KOPT-K1 (cell line): ENCODE measurements around the gene ZNF555.
"Not testable (repeated sequence)": the region's sequence is repeated elsewhere in the genome, so short reads cannot be mapped to it uniquely, and the experiment has no call there.

Source experiments
- H3K27ac ChIP-seq: fragments of 200-600 bp; sonication (generic); 2 replicates; pipeline ENCODE4 v1.5.1; 2016; ENCODE audit warnings: antibody characterized with exemption, mild to moderate bottlenecking, low read depth, low read length; ENCODE audit not compliant: poor library complexity, severe bottlenecking
- H3K36me3 ChIP-seq: fragments of 200-600 bp; sonication (generic); 2 replicates; pipeline ENCODE4 v1.5.1; 2017; ENCODE audit warnings: antibody characterized with exemption, mild to moderate bottlenecking, low read length, moderate library complexity; ENCODE audit not compliant: insufficient read depth
- H3K9me3 ChIP-seq: fragments of 200-600 bp; sonication (generic); 2 replicates; pipeline ENCODE4 v1.5.1; 2017; ENCODE audit warnings: antibody characterized with exemption, low read length, mild to moderate bottlenecking; ENCODE audit not compliant: insufficient read depth, poor library complexity, severe bottlenecking

ZNF555 gene

DNA sequence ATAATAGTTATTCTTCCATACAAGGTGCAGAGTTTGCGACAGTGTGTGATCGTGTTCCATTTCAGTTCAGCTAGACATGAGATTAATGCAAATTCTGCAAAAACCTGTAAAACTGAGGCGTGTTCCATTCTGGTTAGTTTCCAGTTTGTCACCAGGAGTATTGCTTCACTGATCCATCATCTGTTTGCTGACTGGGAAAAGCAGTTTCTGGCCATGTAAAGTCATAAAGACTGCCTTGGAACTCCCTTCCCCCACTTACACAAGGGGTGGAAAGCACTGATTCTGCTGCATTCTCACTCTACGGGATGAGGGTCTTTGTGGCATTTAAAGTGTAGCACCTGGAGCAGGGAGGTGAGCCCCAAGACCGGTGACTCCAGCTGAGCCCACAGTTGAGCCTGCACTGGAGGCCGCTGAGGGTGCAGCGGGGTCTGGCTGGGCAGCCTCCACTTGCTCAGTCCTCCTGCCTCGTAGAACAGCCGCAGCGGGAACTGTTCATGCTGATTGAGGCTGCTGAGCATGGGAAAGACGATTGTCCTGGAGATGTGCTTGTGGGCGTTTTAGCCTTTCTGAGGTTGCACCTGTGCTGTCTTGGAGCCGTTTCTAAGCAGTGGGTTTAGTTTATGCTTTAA lies 61.4 kb downstream of the ZNF555 start:
- no peaks in the 10 kb centered on the region for H3K9me3 ChIP-seq
- peak overlapping the region; percentile 32 for H3K27ac ChIP-seq
- no peaks in the 10 kb centered on the region for H3K36me3 ChIP-seq

GRCh38 chr19:2903326-2903725 lies 62.1 kb downstream of the ZNF555 start:
- H3K27ac ChIP-seq, H3K9me3 ChIP-seq, H3K36me3 ChIP-seq: not testable (repeated sequence)

- no peaks in the 10 kb centered on the region for H3K9me3 ChIP-seq
- H3K36me3 ChIP-seq: no peaks in the 10 kb centered on the region
- H3K27ac ChIP-seq: no peak overlapping the region
These were observed 64.7 kb downstream of the ZNF555 start for GRCh38 chr19:2905918-2906519.

DNA sequence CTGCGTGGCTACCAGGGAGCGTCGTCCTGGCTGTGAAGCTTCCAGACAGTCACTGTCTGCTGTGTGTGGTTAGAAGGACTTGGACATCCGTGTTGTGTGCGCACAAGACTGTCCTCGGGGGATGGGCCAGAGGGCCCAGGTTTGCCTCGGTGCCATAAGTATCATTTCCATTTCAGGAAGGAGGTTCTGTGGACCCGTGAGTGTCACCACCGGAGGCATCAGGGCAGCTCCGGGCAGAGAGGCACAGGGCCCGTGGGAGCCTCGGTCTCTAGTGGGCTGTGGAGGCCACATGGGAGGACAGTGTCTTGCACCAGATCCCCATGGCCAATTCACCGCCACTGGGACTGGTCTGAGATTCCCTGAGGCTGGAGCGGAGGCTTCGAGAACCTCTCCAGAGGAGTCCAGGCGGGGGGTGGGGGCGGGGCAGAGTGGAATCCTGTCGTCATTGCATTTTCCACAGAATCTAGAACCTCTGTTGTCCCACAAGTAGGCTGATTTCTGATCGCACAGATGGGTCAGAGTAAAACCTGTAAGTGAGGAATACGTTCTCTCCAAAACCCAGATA lies 65.4 kb downstream of the ZNF555 start:
- Histone ChIP-seq H3K9me3 (no peaks in the 10 kb centered on the region), H3K36me3 (no peaks in the 10 kb centered on the region), H3K27ac (no peak overlapping the region)
